ENCODE measurements around the gene CXorf58.

The CXorf58 gene

GRCh38 chrX:23879380-23880090 lies 28.3 kb upstream of the CXorf58 start:
- TF ChIP-seq CTCF (IDR thresholded peaks at IDR 0.05; ENCODE audit: low read depth, low read length) = no peak
- H3K4me3 ChIP-seq (ENCODE audit: low read depth, low read length) = no peak overlapping the region

DNA sequence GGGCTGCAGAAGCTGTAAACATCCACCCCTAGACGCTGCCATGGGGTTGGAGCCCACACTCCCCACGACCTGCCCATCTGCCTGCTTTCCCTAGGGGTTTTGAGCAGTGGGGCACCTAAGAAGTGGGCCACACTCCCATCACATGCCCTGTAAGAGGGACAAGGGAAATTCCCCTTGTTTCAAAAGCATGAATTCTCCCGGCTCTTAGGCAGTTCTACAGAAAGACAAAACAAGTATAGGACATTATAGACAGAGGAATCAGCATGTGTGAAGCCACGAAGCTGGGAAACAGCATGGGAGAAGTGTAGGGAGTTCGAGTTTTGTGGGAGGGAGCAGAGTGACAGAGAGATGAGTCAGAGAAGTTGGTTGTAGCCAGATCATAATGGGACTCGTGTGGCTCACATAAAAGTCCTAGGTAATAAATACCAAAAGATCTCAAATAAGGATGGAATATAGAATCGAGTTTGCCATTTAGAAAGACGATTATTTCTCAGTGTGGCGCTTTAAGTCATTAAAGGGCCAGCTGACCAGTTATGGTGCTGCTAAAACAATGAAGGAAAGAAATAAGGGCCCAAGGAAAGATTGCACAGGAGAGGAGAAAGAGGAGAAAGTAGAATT lies 24.0 kb upstream of the CXorf58 start:
- H3K4me3 ChIP-seq (ENCODE audit: low read depth, low read length) = 0 out of 2 replicates have a peak overlapping the region, but pooled peaks have one; percentile 20
- TF ChIP-seq CTCF (IDR thresholded peaks at IDR 0.05; ENCODE audit: low read depth, low read length) = no peak

- no peak overlapping the region for H3K4me3 ChIP-seq (ENCODE audit: low read depth, low read length)
- TF ChIP-seq CTCF (IDR thresholded peaks at IDR 0.05; ENCODE audit: low read depth, low read length) = no peak
Measured at GRCh38 chrX:23884427-23885024, 23.3 kb upstream of the CXorf58 start.

DNA sequence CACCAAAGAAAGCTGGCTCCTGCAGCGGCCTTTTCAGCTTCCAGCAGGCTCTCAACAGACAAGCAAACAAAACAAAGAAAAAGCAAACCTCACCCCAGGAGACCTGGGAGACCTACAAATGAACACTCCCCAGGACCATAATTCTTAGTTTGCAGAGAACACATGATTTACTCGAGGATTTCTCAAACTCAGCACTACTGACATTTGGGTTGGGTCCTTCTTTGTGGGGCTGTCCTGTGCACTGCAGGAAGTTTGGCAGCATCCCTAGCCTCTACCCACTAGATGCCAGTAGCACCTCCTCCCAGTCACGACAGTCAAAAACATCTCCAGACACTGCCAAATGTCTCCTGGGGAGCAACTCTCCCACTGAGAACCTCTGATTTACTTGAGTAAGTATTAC lies 22.0 kb upstream of the CXorf58 start:
- H3K4me3 ChIP-seq (ENCODE audit: low read depth, low read length) = no peak overlapping the region
- no peak for TF ChIP-seq CTCF (IDR thresholded peaks at IDR 0.05; ENCODE audit: low read depth, low read length)

DNA sequence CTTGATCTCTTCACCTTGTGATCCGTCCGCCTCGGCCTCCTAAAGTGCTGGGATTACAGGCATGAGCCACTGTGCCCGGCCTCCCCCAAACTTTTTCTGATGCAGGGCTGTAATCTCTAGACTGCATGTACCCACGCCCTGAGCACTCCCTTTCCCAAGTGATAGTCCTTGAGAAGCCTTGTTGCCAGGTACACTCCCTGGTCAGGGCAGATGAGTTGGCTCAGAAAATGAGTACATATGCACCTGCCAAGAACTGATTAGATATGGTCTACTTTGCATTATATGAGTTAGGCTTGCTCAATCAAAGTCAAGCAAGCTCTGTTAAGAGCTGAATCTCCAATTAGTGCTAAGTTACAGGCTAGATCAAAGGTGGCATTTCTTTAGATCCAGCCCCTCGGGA lies 20.4 kb upstream of the CXorf58 start:
- TF ChIP-seq CTCF (IDR thresholded peaks at IDR 0.05; ENCODE audit: low read depth, low read length) = no peak
- no peak overlapping the region for H3K4me3 ChIP-seq (ENCODE audit: low read depth, low read length)

- no peak overlapping the region for H3K4me3 ChIP-seq (ENCODE audit: low read depth, low read length)
- no peak for TF ChIP-seq CTCF (IDR thresholded peaks at IDR 0.05; ENCODE audit: low read depth, low read length)
Measured at GRCh38 chrX:23887918-23888317, 19.9 kb upstream of the CXorf58 start.

All from WI38 (cell line).